ENCODE results near the gene MUC12.
"Not testable (repeated sequence)": the region's sequence is repeated elsewhere in the genome, so short reads cannot be mapped to it uniquely, and the experiment has no call there.

The MUC12 gene

DNA sequence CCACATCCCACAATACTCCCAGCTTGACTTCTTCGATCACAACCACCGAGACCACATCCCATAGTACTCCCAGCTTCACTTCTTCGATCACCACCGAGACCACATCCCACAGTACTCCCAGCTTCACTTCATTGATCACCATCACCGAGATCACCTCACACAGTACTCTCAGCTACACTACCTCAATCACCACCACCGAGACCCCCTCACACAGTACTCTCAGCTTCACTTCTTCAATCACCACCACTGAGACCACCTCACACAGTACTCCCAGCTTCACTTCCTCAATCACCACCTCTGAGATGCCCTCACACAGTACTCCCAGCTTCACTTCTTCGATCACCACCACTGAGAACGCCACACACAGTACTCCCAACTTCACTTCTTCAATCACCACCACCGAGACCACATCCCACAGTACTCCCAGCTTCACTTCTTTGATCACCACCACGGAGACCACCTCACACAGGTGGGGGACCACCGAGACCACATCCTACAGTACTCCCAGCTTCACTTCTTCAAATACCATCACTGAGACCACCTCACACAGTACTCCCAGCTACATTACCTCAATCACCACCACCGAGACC lies 11.4 kb upstream of the MUC12 start:
- no peak for DNase-seq

DNA sequence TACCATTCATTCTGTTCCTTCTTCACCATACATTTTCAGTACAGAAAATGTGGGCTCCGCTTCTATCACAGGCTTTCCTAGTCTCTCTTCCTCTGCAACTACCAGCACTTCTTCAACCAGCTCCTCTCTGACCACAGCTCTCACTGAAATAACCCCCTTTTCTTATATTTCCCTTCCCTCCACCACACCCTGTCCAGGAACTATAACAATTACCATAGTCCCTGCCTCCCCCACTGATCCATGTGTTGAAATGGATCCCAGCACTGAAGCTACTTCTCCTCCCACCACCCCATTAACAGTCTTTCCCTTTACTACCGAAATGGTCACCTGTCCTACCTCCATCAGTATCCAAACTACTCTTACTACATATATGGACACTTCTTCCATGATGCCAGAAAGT lies 9.5 kb upstream of the MUC12 start:
- no peak for DNase-seq

DNA sequence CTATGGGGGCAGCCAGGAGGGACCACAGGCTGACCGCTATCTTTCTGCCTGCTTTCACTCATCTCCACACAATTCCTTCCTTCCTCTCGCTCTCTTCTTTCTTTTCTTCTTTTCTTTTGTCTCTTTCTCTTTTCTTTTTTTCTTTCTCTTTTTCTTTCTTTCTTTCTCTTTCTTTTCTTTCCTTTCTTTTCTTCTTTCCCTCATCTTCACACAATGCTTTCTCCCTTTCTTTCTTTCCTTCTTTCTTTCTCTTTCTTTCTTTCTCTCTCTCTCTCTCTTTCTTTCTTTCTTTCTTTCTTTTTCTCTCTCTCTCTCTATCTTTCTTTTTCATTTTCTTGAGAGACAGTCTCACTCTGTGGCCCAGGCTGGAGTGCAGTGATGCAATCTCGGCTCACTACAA lies 6.8 kb upstream of the MUC12 start:
- no peak for DNase-seq

DNA sequence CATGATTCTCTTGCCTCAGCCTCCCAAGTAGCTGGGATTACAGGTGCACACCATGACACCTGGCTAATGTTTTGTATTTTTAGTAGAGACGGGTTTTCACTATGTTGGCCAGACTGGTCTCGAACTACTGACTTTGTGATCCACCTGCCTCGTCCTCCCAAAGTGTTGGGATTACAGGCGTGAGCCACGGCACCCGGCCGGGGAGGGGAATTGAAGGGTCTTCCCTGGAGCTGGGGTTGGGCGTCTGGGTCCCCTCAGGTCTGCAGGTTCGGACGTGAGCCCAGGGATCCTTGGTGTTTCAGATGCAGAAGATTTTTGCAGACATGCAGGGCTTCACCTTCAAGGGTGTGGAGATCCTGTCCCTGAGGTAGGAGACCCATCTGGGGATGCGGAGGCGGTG lies 6.0 kb upstream of the MUC12 start:
- no peak for DNase-seq

DNA sequence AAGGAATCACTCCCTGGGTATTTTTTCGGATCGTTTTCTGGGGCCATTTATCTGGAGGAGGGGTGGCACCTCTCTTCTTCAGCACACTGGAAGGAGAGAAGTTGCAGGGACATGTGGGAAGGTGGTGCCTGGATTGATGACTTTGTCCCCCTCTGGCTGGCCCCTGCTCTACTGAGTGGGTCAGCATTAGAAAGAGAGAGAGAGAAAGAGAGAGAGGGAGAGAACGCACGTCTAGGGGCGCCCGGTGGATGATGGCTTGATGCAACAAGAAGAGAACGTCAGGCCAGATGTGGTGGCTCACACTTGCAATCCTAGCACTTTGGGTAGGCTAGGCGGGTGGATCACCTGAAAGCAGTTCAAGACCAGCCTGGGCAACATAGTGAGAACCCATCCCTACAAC lies 5.5 kb upstream of the MUC12 start:
- no peak for DNase-seq

DNA sequence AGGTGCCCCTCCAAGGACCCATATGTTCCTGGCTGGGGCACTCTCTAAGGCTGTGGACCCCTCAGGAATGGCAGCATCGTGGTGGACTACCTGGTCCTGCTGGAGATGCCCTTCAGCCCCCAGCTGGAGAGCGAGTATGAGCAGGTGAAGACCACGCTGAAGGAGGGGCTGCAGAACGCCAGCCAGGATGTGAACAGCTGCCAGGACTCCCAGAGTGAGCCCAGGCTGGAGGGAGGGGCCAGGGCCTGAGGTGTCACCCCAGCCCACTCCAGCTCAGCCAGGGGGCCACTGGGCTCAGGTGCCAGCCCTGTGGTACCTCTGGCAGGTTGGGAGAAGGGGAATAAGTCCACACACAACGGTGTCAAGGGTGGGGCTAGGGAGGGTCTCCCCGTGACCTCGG lies 4.7 kb upstream of the MUC12 start:
- no peak for DNase-seq

DNA sequence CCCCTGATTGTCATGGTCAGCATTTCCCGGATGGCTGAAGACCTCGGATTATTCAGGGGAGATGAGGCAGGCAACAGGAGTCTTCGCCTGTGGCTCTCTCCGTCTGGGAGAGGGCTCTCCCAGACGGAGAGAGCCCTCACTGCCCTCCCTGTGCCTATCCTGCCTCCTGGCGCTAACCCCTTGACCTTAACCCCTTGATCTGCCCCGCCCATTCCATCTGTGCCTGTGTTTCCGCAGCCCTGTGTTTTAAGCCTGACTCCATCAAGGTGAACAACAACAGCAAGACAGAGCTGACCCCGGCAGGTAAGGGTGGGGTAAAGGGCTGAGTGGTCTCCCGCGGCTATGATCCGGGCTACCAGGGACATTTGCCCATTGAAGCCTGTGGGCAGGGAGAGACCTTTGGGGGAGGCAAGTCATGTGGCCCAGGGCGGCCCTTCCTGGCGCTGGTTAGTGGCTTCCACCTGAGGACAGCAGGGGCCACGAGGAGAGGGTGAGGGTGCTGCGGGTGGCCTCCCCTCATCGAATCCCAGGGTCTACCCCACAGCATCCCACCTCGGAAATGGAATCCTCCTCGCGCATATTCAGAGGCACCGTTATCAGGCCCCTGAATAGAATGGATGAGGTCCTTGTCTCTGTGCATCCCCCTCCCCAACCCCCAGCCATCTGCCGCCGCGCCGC lies 4.2 kb upstream of the MUC12 start:
- DNase-seq, result no peak

DNA sequence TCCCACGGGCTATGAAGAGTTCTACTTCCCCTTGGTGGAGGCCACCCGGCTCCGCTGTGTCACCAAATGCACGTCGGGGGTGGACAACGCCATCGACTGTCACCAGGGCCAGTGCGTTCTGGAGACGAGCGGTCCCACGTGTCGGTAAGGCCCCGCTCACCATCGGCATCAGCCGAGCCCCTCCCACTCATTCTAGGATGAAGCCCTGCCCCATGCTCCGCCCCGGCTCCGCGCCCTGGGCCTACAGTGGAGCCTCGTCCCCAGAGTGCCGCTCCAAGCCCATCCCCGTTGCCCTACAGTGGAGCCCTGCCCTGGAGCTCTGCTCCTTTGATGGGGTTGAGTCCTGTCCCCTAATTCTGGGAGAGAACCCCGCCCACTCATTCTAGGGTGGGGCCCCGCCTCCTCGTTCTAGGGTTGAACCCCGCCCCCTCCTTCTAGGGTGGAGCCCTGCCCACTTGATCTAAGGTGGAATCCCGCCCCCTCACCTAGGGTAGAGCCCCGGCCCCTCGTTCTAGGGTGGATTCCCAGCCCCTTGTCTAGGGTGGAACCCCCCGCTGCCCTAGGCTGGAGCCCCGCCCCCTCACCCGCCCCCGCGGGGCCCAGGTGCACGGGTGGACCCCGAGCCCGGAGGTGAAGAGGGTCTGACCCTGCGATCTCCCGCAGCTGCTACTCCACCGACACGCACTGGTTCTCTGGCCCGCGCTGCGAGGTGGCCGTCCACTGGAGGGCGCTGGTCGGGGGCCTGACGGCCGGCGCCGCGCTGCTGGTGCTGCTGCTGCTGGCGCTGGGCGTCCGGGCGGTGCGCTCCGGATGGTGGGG lies 3.4 kb upstream of the MUC12 start:
- no peak for DNase-seq

DNA sequence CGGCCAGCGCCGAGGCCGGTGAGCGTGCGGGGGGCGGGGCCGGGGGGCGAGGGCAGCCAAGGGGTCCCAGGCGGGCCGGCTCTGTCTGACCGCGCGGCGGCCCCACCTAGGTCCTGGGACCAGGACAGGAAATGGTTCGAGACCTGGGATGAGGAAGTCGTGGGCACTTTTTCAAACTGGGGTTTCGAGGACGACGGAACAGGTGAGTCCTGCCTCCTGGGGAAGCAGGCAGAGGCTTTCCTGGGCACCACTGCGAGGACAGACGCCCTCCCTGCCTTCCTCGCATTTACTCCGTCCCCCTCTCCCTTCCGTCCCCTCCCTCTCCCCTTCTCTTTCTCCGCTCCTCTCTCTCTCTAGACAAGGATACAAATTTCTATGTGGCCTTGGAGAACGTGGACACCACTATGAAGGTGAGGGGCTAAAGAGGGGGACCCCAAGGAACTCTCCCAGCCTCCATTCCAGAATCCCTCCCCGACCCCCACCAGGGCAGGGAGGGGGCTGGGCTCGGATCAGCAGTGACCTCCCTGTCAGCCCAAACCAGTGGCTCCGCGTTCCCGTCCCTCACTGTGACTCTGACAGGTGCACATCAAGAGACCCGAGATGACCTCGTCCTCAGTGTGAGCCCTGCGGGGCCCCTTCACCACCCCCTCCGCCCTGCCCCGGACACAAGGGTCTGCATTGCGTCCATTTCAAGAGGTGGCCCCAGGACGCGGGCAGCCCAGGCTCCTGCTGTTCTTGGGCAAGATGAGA lies 2.6 kb upstream of the MUC12 start:
- no peak for DNase-seq

DNA sequence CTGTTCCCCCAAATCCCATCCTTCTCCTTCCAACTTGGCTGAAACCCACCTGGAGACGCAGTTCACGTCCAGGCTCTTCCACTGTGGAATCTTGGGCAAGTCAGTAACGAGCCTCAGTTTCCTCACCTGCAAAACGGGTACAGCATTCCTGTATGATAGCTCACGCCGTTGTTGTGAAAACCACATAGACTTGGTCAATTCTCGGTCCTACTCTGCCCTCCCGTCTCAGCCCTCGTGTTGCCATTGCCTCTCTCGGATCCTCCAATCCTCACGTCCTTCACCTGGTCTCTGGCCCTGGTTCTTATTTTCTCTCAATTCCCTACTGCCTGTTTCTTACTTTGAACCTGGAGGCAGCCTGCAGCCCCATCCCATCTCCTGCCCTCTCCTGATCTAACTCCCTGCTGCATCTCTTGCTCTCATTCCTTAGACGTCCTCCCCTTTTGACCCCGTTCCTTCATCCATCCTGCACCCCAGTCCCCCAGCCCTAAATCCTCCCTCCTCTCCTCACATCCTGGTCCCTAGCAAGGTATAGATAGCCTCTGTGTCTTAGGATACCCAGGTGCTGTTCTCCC lies 2.0 kb upstream of the MUC12 start:
- no peak for DNase-seq

DNA sequence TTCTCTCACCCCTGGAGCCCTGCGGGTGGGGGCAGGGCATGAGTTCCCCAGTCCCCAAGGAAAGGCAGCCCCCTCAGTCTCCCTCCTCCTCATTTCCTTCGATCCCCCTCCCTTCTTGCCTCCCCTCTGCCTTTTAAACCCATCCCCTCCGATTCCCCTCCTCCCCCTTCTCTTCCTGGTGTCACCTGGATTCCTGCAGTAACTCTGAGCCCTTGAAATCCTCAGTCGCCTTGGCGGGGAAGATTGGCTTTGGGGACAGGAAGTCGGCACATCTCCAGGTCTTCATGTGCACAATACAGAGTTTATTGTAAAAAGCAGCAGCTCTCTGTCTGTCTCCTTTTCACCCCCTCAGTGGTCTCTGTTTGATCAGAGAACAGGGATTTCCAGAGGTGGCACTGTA lies 1.3 kb upstream of the MUC12 start:
- no peak for DNase-seq

DNA sequence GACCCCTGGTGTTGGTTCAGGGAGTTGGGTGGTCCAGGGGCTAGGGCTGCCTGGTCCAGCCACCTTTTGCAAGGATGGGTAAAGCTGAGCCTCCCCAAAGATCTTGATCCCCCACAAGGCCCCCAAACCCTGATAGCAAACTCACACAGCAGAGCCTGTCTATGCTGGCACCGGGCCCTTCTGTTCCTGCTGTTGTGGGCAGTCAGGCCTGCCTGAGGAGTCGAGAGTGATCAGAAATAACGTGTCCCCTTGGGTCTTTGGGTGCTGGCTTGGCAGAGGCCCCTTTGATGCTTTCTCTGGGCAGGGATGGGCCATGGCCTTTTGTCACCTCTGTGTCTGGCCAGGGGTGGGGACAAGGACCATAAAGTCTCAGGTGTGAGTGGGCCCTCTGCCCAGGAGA lies 715 bp upstream of the MUC12 start:
- DNase-seq, result no peak

DNA sequence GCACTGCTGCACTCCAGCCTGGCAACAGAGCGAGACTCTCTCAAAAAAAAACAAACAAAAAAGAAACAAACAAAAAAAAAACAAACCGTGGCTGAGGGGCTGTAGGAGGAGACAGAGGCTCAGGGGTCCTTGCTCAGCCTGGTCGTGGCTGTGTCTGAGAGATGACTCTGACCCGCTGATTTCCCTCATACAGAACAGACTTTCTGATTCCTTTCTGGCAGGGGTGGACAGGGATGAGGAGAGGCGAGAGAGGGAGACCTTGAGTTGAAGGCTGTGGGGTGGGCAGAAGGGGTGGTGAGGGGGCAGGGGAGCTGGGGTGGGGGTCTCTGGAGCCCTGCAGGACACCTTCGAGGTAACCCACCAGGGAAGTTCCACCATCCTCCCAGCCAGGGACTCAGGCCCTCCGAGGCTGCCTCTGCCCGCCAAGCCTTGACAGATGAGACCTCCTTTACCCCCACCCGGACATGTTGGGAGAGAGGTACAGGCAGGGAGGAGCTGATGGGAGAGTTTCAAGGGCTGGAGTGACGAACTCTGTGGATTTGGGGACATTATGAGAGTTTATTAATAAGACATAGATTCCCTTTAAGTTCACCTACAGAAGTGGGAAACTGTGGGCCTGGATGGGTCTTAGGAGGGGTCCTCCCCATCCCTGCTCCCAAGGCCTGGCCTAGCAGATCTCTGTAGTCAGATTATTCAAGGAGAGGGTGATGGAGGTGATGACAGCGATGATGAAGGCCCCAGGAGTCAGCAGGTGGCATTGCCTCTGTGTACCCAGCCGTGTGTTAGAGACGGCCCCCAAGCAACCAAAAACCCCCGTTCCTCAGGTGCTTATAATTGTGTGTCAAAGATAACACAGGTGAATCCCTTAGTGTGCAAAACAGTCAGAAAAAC lies 2.0 kb downstream of the MUC12 start:
- no peak for DNase-seq

DNA sequence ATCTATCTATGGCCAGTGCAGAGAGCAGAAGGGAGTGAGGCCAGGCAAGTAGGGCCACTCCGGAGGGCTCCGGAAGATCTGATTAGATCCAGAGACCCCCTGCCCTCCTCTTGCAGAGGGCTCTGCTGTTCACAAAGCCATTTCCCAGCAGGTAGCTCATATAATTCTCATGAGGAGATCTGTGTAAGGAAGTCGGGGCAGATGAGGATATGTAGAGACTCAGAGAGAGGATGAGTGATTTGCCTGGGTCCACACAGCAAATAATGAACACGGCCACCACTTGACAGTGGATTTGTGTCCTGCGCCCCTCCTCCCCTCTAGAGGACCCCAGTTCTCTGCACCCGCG lies 2.6 kb downstream of the MUC12 start:
- no peak for DNase-seq

DNA sequence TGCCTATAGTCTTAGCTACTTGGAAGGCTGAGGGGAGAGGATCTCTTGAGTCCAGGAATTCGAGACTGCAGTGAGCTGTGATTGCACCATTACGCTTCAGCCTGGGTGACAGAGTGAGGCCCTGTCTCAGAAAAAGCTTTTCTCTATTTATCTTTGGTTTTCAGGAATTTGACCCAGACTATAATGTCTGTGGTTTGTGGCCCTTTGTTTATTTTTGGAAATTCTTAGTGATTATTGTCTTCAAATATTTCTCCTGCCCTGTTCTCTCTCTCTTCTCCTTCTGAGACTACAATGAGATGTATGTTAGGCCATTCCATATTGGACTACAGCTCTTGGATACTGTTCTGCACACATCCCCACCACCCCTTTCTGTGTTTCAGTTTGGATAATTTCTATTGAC lies 4.7 kb downstream of the MUC12 start:
- DNase-seq, result no peak

DNA sequence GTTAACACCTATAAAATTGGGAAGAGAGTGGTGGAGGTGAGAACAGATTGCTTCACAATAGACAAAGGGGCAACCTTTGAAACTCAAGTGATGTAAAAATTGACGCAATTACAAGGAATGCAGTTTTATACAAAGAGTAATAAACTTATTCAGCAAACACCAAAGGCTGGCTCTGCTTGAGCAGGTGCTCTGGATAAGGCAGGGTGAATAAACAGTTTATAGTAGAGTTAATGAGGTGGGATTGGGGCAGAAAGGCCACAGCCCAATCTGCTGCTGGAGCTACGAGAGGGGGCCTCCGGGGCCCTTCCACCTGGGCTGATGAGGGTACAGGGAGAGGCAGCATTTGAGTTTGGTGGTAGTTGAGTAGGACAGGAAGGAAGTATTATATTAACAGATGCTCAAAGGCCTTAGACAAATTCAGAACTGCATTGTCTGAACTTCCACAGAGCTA lies 6.0 kb downstream of the MUC12 start:
- DNase-seq, result no peak

DNA sequence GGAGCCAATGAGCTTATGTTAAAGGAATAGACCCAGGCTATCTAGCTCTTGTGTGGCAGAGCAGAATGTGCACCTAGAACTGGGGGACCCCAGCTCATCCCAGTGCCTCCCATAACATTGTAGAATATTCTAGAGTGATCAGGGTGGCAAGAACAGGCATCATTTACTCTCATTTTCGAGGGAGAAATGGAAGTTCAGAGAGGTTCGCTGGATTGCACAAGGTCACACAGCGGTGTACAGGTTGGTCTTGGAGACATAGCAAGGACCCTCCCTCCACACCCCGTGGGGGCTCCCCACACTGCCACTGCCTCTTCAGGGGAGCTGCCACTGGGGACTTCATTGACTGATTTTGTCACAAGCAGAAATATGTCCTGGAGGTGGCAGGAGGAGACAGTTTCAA lies 8.9 kb downstream of the MUC12 start:
- no peak for DNase-seq

DNA sequence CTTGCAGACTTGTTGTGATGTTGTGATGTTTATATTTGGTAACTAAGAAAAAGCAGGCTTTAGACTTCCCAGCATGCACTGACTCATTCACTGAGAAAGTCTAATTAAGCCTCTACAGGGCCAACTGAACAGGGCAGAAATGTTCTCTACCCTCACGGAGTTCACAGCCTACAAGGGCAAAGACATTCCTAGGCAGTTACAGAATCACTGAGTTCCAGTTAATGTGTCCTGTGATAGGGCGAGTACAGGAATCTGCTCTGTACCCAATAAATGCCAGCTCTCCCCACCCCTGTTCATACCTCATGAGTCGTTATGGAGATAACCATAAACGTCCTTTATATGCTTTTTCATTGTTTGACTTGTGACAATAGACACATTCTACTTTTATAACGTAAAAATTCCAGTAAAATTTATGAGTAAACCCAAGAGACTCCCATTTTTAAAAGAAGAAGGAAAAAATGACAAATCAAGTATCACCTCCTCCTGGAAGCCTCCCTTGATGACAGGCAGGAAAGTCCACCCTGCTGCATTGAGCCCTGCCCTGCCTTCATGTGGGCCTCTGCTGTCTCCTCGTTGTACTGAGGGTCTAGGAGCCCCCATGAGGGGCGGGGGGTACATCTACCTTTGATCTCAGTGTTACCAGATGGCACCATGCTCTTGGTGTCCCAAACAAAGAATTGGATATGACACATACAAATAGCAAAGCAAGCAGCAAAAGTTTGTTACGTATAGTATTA lies 14.3 kb downstream of the MUC12 start:
- no peak for DNase-seq

DNA sequence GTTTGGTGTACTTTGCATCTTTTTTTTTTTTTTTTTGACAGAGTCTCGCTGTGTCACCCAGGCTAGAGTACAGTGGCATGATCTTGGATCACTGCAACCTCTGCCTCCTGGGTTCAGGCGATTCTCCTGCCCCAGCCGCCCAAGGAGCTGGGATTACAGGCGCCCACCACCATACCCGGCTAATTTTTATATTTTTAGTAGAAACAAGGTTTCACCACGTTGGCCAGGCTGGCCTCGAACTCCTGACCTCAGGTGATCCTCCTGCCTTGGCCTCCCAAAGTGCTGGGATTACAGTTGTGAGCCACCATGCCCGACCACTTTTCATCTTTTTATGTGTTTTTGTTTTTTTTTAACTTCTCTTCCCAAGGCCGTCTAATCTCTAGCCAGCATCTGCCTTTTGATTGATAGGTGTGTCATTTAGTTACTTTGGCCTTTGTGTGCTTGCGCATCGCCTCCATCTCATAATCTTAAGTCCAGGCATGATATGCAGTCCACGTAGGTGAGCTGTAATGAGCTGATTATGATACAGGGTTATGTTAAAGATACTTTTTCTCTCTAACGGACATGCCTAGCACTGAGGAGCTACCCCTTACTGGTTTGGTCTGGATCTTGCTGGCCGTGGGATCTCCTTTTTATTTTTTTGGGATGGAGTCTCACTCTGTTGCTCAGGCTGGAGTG lies 15.0 kb downstream of the MUC12 start:
- DNase-seq, result not testable (repeated sequence)

DNA sequence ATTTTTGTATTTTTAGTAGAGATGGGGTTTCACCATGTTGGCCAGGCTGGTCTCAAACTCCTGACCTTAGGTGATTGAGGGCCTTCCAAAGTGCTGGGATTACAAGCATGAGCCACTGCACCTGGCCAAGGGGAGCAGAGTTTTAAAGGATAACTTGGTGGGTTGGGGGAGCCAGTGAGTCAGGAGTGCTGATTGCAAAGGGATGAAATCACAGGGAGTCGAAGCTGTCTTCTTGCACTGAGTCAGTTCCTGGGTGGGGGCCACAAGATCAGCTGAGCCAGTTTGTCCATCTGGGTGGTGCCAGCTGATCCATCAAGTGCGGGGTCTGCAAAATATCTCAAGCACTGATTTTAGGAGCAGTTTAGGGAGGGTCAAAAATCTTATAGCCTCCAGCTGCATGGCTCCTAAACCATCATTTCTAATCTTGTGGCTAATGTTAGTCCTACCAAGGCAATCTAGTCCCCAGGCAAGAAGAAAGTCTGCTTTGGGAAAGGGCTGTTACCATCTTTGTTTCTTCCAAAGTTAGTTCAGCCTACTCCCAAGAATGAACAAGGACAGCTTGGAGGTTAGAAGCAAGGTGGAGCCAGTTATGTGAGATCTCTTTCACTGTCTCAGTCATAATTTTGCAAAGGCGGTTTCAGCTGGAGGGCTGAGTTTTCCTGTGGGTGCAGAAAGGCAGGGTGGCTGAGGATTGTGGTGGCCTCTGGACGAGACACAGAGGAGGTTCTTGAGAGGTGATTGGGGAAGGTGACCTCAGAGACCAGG lies 15.8 kb downstream of the MUC12 start:
- DNase-seq, result not testable (repeated sequence)

Data from Kasumi-1 (cell line).